GM19328 (cell line): ENCODE data around the gene BBS12.
A peak's percentile ranks its signal among the peaks of the same experiment; 100 is the strongest.

ENCODE experiments used
- ATAC-seq: cut with Tn5 transposase; IDR thresholded peaks from one replicate; pipeline ENCODE4 v1.9.1; 2021; ENCODE audit warnings: mild to moderate bottlenecking, moderate library complexity; ENCODE audit not compliant: unreplicated experiment

Gene BBS12

GRCh38 chr4:122712782-122713181 lies 19.7 kb upstream of the BBS12 start:
- ATAC-seq, result no peak

GRCh38 chr4:122715221-122715620 lies 17.3 kb upstream of the BBS12 start:
- no peak for ATAC-seq

GRCh38 chr4:122716825-122717448 lies 15.6 kb upstream of the BBS12 start:
- peak; percentile 92 for ATAC-seq

GRCh38 chr4:122718281-122718680 lies 14.2 kb upstream of the BBS12 start:
- no peak for ATAC-seq

- no peak for ATAC-seq
These were observed 10.2 kb upstream of the BBS12 start for GRCh38 chr4:122722256-122722655.

- no peak for ATAC-seq
These were observed 3.6 kb upstream of the BBS12 start for GRCh38 chr4:122728856-122729255.

GRCh38 chr4:122731676-122732075 lies 828 bp upstream of the BBS12 start:
- ATAC-seq, result no peak

GRCh38 chr4:122733787-122734120 lies 1.2 kb downstream of the BBS12 start:
- no peak for ATAC-seq

- ATAC-seq, result no peak
These were observed 6.7 kb downstream of the BBS12 start for GRCh38 chr4:122739174-122739573.

- ATAC-seq, result no peak
These were observed 10.7 kb downstream of the BBS12 start for GRCh38 chr4:122742933-122743829.

- ATAC-seq, result no peak
These were observed 11.7 kb downstream of the BBS12 start for GRCh38 chr4:122744229-122744628.

GRCh38 chr4:122746485-122746965 lies 14.0 kb downstream of the BBS12 start:
- no peak for ATAC-seq

GRCh38 chr4:122747068-122747467 lies 14.6 kb downstream of the BBS12 start:
- no peak for ATAC-seq

GRCh38 chr4:122747883-122748282 lies 15.4 kb downstream of the BBS12 start:
- no peak for ATAC-seq

- ATAC-seq, result no peak
These were observed 17.4 kb downstream of the BBS12 start for GRCh38 chr4:122749704-122750454.

GRCh38 chr4:122755675-122756074 lies 23.2 kb downstream of the BBS12 start:
- no peak for ATAC-seq

GRCh38 chr4:122758033-122758432 lies 25.5 kb downstream of the BBS12 start:
- no peak for ATAC-seq

- no peak for ATAC-seq
These were observed 27.3 kb downstream of the BBS12 start for GRCh38 chr4:122759639-122760310.

- no peak for ATAC-seq
These were observed 30.0 kb downstream of the BBS12 start for GRCh38 chr4:122762520-122762919.

- ATAC-seq, result no peak
These were observed 30.6 kb downstream of the BBS12 start for GRCh38 chr4:122762966-122763716.
